Pulmonary artery endothelial cell (primary cell): ENCODE results near the gene PRTN3. TPM values are rescaled to one million over a fixed set of nuclear protein-coding genes. Genes with fewer than 3 reads are reported as not detected.
"Not testable (repeated sequence)": the region's sequence is repeated elsewhere in the genome, so short reads cannot be mapped to it uniquely, and the experiment has no call there.

Experiments used
- DNase-seq: peaks from one replicate; pipeline ENCODE4 v3.0.0-alpha.2; 2011; ENCODE audit warnings: low read depth, low spot score
- total RNA-seq: library from RNA; depleted of rRNA; stranded (reverse); fragments of >200 nt; gene quantifications from 2 replicates; pipeline ENCODE4 v1.2.3, GENCODE V29; 2014

The PRTN3 gene
- total RNA-seq, 1 donor from 2014 or later = not detected

GRCh38 chr19:878751-879561, 38.2 kb downstream of the PRTN3 start:
- DNase-seq = not testable (repeated sequence)

- DNase-seq = no peak
Observed at GRCh38 chr19:879711-880438, 39.1 kb downstream of the PRTN3 start.

GRCh38 chr19:881385-882071, 40.7 kb downstream of the PRTN3 start:
- no peak for DNase-seq

- no peak for DNase-seq
Observed at GRCh38 chr19:882871-883497, 42.2 kb downstream of the PRTN3 start.

GRCh38 chr19:883661-884211, 42.9 kb downstream of the PRTN3 start:
- no peak for DNase-seq

GRCh38 chr19:884420-885211, 43.8 kb downstream of the PRTN3 start:
- DNase-seq = no peak

- no peak for DNase-seq
Observed at GRCh38 chr19:885536-886224, 44.9 kb downstream of the PRTN3 start.

- DNase-seq = no peak
Observed at GRCh38 chr19:887072-887471, 46.3 kb downstream of the PRTN3 start.

- no peak for DNase-seq
Observed at GRCh38 chr19:887599-887998, 46.8 kb downstream of the PRTN3 start.

GRCh38 chr19:888581-889385, 48.0 kb downstream of the PRTN3 start:
- no peak for DNase-seq

GRCh38 chr19:889662-890295, 49.0 kb downstream of the PRTN3 start:
- no peak for DNase-seq

GRCh38 chr19:890831-891230, 50.0 kb downstream of the PRTN3 start:
- no peak for DNase-seq

- not testable (repeated sequence) for DNase-seq
Observed at GRCh38 chr19:891421-892200, 50.8 kb downstream of the PRTN3 start.

GRCh38 chr19:892243-892893, 51.6 kb downstream of the PRTN3 start:
- no peak for DNase-seq

- peak; percentile 75 for DNase-seq
Observed at GRCh38 chr19:892894-893689, 52.3 kb downstream of the PRTN3 start, which contains the start of the genes MED16 and RNU6-9. Gene MED16 (minus strand): TSS chr19:893187. CDS start chr19:891131, 2,056 bp downstream. Gene RNU6-9 (plus strand): TSS chr19:893484.

- DNase-seq = no peak
Observed at GRCh38 chr19:896434-896833, 55.6 kb downstream of the PRTN3 start.
